PC-3 (cell line): ENCODE data around the gene GSTO1. TPM values are rescaled to one million over a fixed set of nuclear protein-coding genes. Genes with fewer than 3 reads are reported as not detected.
A peak's percentile ranks its signal among the peaks of the same experiment; 100 is the strongest.

Source experiments
- ATAC-seq: fragments of 200-7000 bp; cut with Tn5 transposase; 2 replicates; pipeline ENCODE4 v1.9.1; 2020; ENCODE audit warnings: mild to moderate bottlenecking, moderate library complexity
- BruUV-seq: library from RNA; stranded (reverse); fragments of 400-500 nt; replicated peaks from 2 replicates; lab custom pipeline; 2021; lab: Mats Ljungman, UMichigan
- CTCF ChIA-PET: fragments of 300-600 bp; sonication (Branson Sonifier 250); formaldehyde crosslinking; loops from one replicate; lab custom pipeline; 2022; ENCODE audit warnings: antibody characterized with exemption; lab: Charles Lee
- POLR2A ChIA-PET: fragments of 300-600 bp; sonication (Branson Sonifier 250); formaldehyde crosslinking; loops from one replicate; lab custom pipeline; 2022; ENCODE audit warnings: antibody characterized with exemption; ENCODE audit not compliant: unreplicated experiment; lab: Charles Lee
- DNase-seq: peaks from one replicate; pipeline ENCODE4 v3.0.0-alpha.2; 2015
- H2AFZ ChIP-seq: fragments of 300-600 bp; sonication (generic); 2 replicates; pipeline ENCODE4 v1.6.0; 2016; ENCODE audit warnings: antibody characterized with exemption, low read length
- H3F3A ChIP-seq: fragments of 300-600 bp; sonication (generic); one replicate; pipeline ENCODE4 v1.6.0; 2017; ENCODE audit warnings: antibody characterized with exemption, low read length, control low read depth, mild to moderate bottlenecking; ENCODE audit not compliant: unreplicated experiment
- H3K27ac ChIP-seq: fragments of 300-600 bp; sonication (generic); 2 replicates; pipeline ENCODE4 v1.5.1; 2016; ENCODE audit warnings: mild to moderate bottlenecking, low read length
- H3K27me3 ChIP-seq: fragments of 300-600 bp; sonication (generic); 2 replicates; pipeline ENCODE4 v1.6.1; 2016; ENCODE audit warnings: low read length, mixed read lengths
- H3K36me3 ChIP-seq: fragments of 300-600 bp; sonication (generic); 2 replicates; pipeline ENCODE4 v1.6.1; 2016; ENCODE audit warnings: low read depth, mixed run types, low read length, mixed read lengths
- H3K4me1 ChIP-seq: fragments of 300-600 bp; sonication (generic); 2 replicates; pipeline ENCODE4 v1.5.1; 2016; ENCODE audit warnings: low read length; ENCODE audit not compliant: insufficient read depth
- H3K4me2 ChIP-seq: fragments of 300-600 bp; sonication (generic); 2 replicates; pipeline ENCODE4 v1.6.0; 2016; ENCODE audit warnings: low read length
- H3K4me3 ChIP-seq: fragments of 300-600 bp; sonication (generic); 2 replicates; pipeline ENCODE4 v1.5.1; 2016; ENCODE audit warnings: mild to moderate bottlenecking, low read length, mixed read lengths
- H3K79me2 ChIP-seq: fragments of 300-600 bp; sonication (generic); 2 replicates; pipeline ENCODE4 v1.6.1; 2017; ENCODE audit warnings: low read length, mixed read lengths
- H3K9ac ChIP-seq: fragments of 300-600 bp; sonication (generic); 2 replicates; pipeline ENCODE4 v1.6.0; 2016; ENCODE audit warnings: mild to moderate bottlenecking, low read length
- H3K9me2 ChIP-seq: fragments of 300-600 bp; sonication (generic); replicated peaks from 2 replicates; pipeline ENCODE4 v1.6.1; 2016; ENCODE audit warnings: mixed run types, low read length, mixed read lengths
- H3K9me3 ChIP-seq: fragments of 300-600 bp; sonication (generic); 2 replicates; pipeline ENCODE4 v1.6.1; 2016; ENCODE audit warnings: low read length, mixed read lengths
- H4K20me1 ChIP-seq: fragments of 300-600 bp; sonication (generic); 2 replicates; pipeline ENCODE4 v1.6.1; 2016; ENCODE audit warnings: low read length, mixed read lengths
- CTCF ChIP-seq: fragments of 300-600 bp; sonication (generic); conservative IDR thresholded peaks from 2 replicates; pipeline ENCODE4 v1.5.1; 2017; ENCODE audit warnings: antibody characterized with exemption, low read depth, mild to moderate bottlenecking, low read length
- EZH2 ChIP-seq: fragments of 300-600 bp; sonication (generic); IDR thresholded peaks from one replicate; pipeline ENCODE4 v1.6.1; 2017; ENCODE audit warnings: antibody characterized with exemption, mild to moderate bottlenecking, low read length; ENCODE audit not compliant: unreplicated experiment
- EZH2phosphoT487 ChIP-seq: fragments of 300-600 bp; sonication (generic); IDR thresholded peaks from 2 replicates; pipeline ENCODE4 v1.6.1; 2018; ENCODE audit warnings: mild to moderate bottlenecking, antibody characterized with exemption, low read length, borderline replicate concordance
- intact Hi-C: fragments of 100-400 bp; cut with micrococcal nuclease; formaldehyde crosslinking; loops from 2 replicates; pipeline ENCODE4 v1.9.0; 2023
- total RNA-seq: library from RNA; depleted of rRNA; stranded (reverse); fragments of >200 nt; gene quantifications from 2 replicates; pipeline ENCODE4 v1.2.3, GENCODE V29; 2014

The GSTO1 gene
- total RNA-seq, 1 experiment from 2014 or later = 46.0 TPM

- Histone ChIP-seq H2AFZ (peak overlapping the region; percentile 78), H3K36me3 (no peaks in the 10 kb centered on the region), H3K27ac (no peak overlapping the region), H3K79me2 (0 out of 2 replicates have a peak, but pooled peaks cover 12% of the 10 kb centered on the region), H3K9me3 (no peaks in the 10 kb centered on the region), H4K20me1 (no peaks in the 10 kb centered on the region), H3K4me3 (peak overlapping the region; percentile 66; the same call in 1 of the 2 replicates), H3K27me3 (no peaks in the 10 kb centered on the region), H3K4me2 (peak overlapping the region; percentile 84), H3K4me1 (peaks cover 24% of the 10 kb centered on the region), H3K9ac (peak overlapping the region; percentile 56), H3K9me2 (no peaks in the 10 kb centered on the region), H3F3A (no peaks in the 10 kb centered on the region)
- BruUV-seq = no TSS peak
- ChIA-PET POLR2A (no interaction called here), CTCF (interaction anchor here (0.9 to 2.6 kb wide), 6 partner anchors 13 to 77 kb away, joined by 3 to 13 read pairs (median 9); no protein-coding TSS in a partner anchor)
- intact Hi-C loops = loop anchor here (2.0 kb wide), 1 partner anchor 77 kb away; no protein-coding TSS in a partner anchor
- DNase-seq (no peak), ATAC-seq (no peak)
- TF ChIP-seq EZH2phosphoT487 = no peak
- TF ChIP-seq CTCF = no peak
- no peak for TF ChIP-seq EZH2
Measured at GRCh38 chr10:104273899-104274575, 19.3 kb downstream of the GSTO1 start.

- Histone ChIP-seq H3K27ac (no peak overlapping the region), H3K9ac (peak overlapping the region; percentile 56), H3K4me1 (peaks cover 17% of the 10 kb centered on the region), H3K27me3 (no peaks in the 10 kb centered on the region), H3K36me3 (no peaks in the 10 kb centered on the region), H3K4me2 (peak overlapping the region; percentile 84), H4K20me1 (no peaks in the 10 kb centered on the region), H3K4me3 (peak overlapping the region; percentile 66), H3K79me2 (0 out of 2 replicates have a peak, but pooled peaks cover 12% of the 10 kb centered on the region), H3K9me3 (no peaks in the 10 kb centered on the region), H3F3A (no peaks in the 10 kb centered on the region), H3K9me2 (no peaks in the 10 kb centered on the region), H2AFZ (peak overlapping the region; percentile 78)
- ATAC-seq = peak; percentile 87
- CTCF ChIA-PET = interaction anchor here (0.6 to 2.6 kb wide), 8 partner anchors 8 to 155 kb away, joined by 3 to 13 read pairs (median 7); no protein-coding TSS in a partner anchor
- TSS peak; percentile 32 for BruUV-seq
- POLR2A ChIA-PET = no interaction called here
- TF ChIP-seq EZH2 = no peak
- peak; percentile 83 for TF ChIP-seq CTCF
- no peak for TF ChIP-seq EZH2phosphoT487
- peak; percentile 63 for DNase-seq
- intact Hi-C loops = loop anchor here (2.0 kb wide), 1 partner anchor 78 kb away; no protein-coding TSS in a partner anchor
Measured at GRCh38 chr10:104274762-104275721, 20.4 kb downstream of the GSTO1 start.
